SK-N-SH (cell line): ENCODE results near the gene SHTN1. TPM values are rescaled to one million over a fixed set of nuclear protein-coding genes. Genes with fewer than 3 reads are reported as not detected.

Experiments used
- CTCF ChIA-PET: fragments of 300-600, 350-600 bp; formaldehyde crosslinking; extraction: SDS; loops from one replicate; lab custom pipeline; 2021; lab: Yijun Ruan, JAX
- POLR2A ChIA-PET: fragments of 350-600 bp; sonication (Branson Sonifier 250); formaldehyde crosslinking; extraction: SDS; loops from one replicate; lab custom pipeline; 2020; ENCODE audit warnings: antibody characterized with exemption, inconsistent platforms; lab: Yijun Ruan, JAX
- DNase-seq: peaks from one replicate; pipeline ENCODE4 v3.0.0; 2012
- H2AFZ ChIP-seq: fragments of 200-600 bp; sonication (generic); 2 replicates; pipeline ENCODE4 v1.8.1; 2016; ENCODE audit warnings: antibody characterized with exemption, mild to moderate bottlenecking, low read depth
- H3F3A ChIP-seq: fragments of 200-600 bp; sonication (generic); replicated peaks from 2 replicates; pipeline ENCODE3; 2016; ENCODE audit warnings: antibody characterized with exemption, mild to moderate bottlenecking; ENCODE audit not compliant: insufficient read depth
- H3K27ac ChIP-seq, 2 experiments: fragments of 200-500 bp in 1 of 2; fragments of 200-600 bp in 1 of 2; sonication (Bioruptor generic) in 1 of 2; sonication (generic), shearing (Covaris generic) in 1 of 2; 2 replicates each; pipeline versions ENCODE4 v1.5.1 to v1.6.1; 2014 to 2016; ENCODE audit warnings: low read depth in 2 of 2, inconsistent platforms in 1 of 2, low read length in 1 of 2, mild to moderate bottlenecking in 1 of 2, mixed read lengths in 1 of 2
- H3K27me3 ChIP-seq: fragments of 200-600 bp; sonication (generic), shearing (Covaris generic); 2 replicates; pipeline ENCODE4 v1.6.1; 2016; ENCODE audit warnings: mixed run types; ENCODE audit not compliant: insufficient read depth
- H3K36me3 ChIP-seq, 2 experiments: fragments of 200-500 bp in 1 of 2; fragments of 200-600 bp in 1 of 2; sonication (Bioruptor generic) in 1 of 2; sonication (generic) in 1 of 2; replicated peaks in 1 of 2; 2 replicates each; pipeline versions ENCODE3 to v1.5.1; 2014 to 2016; ENCODE audit warnings: low read length in 1 of 2, mild to moderate bottlenecking in 1 of 2; ENCODE audit not compliant: insufficient read depth in 2 of 2, control insufficient read depth in 1 of 2
- H3K4me1 ChIP-seq, 2 experiments: fragments of 200-500 bp in 1 of 2; fragments of 200-600 bp in 1 of 2; sonication (Bioruptor generic) in 1 of 2; sonication (generic), shearing (Covaris generic) in 1 of 2; 2 replicates each; pipeline versions ENCODE4 v1.5.1 to v1.6.1; 2014 to 2016; ENCODE audit warnings: low read depth in 1 of 2, low read length in 1 of 2, mixed run types in 1 of 2; ENCODE audit not compliant: insufficient read depth in 2 of 2, control insufficient read depth in 1 of 2
- H3K4me2 ChIP-seq: fragments of 200-600 bp; sonication (generic), shearing (Covaris generic); 2 replicates; pipeline ENCODE4 v1.6.1; 2017; ENCODE audit warnings: mixed run types
- H3K4me3 ChIP-seq, 2 experiments: fragments of 200-500 bp in 1 of 2; fragments of 200-600 bp in 1 of 2; sonication (Bioruptor generic) in 1 of 2; sonication (generic), shearing (Covaris generic) in 1 of 2; 2 replicates each; pipeline versions ENCODE4 v1.5.1 to v1.8.1; 2014 to 2016; ENCODE audit warnings: low read depth in 2 of 2, inconsistent platforms in 1 of 2, low read length in 1 of 2, mild to moderate bottlenecking in 1 of 2, mixed read lengths in 1 of 2, moderate library complexity in 1 of 2
- H3K79me2 ChIP-seq: fragments of 200-600 bp; sonication (generic); 2 replicates; pipeline ENCODE4 v1.8.1; 2017; ENCODE audit warnings: mild to moderate bottlenecking; ENCODE audit not compliant: insufficient read depth
- H3K9ac ChIP-seq: fragments of 200-600 bp; sonication (generic); 2 replicates; pipeline ENCODE4 v1.6.1; 2017; ENCODE audit warnings: mixed run types
- H3K9me2 ChIP-seq: fragments of 200-600 bp; sonication (generic); 2 replicates; pipeline ENCODE4 v1.6.1; 2017; ENCODE audit warnings: mixed run types
- H3K9me3 ChIP-seq: fragments of 200-600 bp; sonication (generic); 2 replicates; pipeline ENCODE4 v1.6.1; 2017; ENCODE audit warnings: mixed run types, mild to moderate bottlenecking, moderate library complexity
- H4K20me1 ChIP-seq: fragments of 200-600 bp; sonication (generic); 2 replicates; pipeline ENCODE4 v1.6.1; 2017; ENCODE audit warnings: mild to moderate bottlenecking, mixed run types; ENCODE audit not compliant: insufficient read depth
- FOSL2 ChIP-seq: IDR thresholded peaks from 2 replicates; pipeline ENCODE4 v1.4.0; 2012; ENCODE audit warnings: low read depth, mild to moderate bottlenecking, moderate library complexity, borderline replicate concordance
- FOXM1 ChIP-seq: IDR thresholded peaks from 2 replicates; pipeline ENCODE4 v1.4.0; 2012; ENCODE audit warnings: low read depth, mild to moderate bottlenecking
- GATA2 ChIP-seq: sonication (generic); formaldehyde crosslinking; IDR thresholded peaks from 2 replicates; pipeline ENCODE4 v1.5.0; 2020; ENCODE audit warnings: mild to moderate bottlenecking, missing genetic modification reagents
- SIN3A ChIP-seq: IDR thresholded peaks from 2 replicates; pipeline ENCODE4 v1.6.1; 2012; ENCODE audit warnings: low read depth, mild to moderate bottlenecking, low read length, moderate library complexity, borderline replicate concordance
- WGBS: methylation state at CpG from one replicate; pipeline ENCODE4 v1.1.6; 2017; ENCODE audit warnings: low lambda C conversion rate; 5-methylcytosine and 5-hydroxymethylcytosine counted together
- polyA plus RNA-seq, 3 experiments: library from polyadenylated mRNA; depleted of rRNA; stranded (reverse); fragments of >200 nt; gene quantifications; 2 replicates each; pipeline ENCODE4 v1.2.3, GENCODE V29; 2012
- TF ChIP-seq, protein P1 (sequence below): IDR thresholded peaks from 2 replicates; pipeline ENCODE4 v1.6.1; 2012; ENCODE audit warnings: mild to moderate bottlenecking, low read depth, low read length, moderate library complexity
- TF ChIP-seq, protein P2 (sequence below): IDR thresholded peaks from 2 replicates; pipeline ENCODE4; 2012
- TF ChIP-seq, protein P3 (sequence below): fragments of 150-350 bp; IDR thresholded peaks from 2 replicates; pipeline ENCODE4 v1.6.1; 2016; ENCODE audit warnings: mild to moderate bottlenecking, low read depth, low read length
- TF ChIP-seq, protein P4 (sequence below): IDR thresholded peaks from 2 replicates; pipeline ENCODE4 v1.4.0; 2012; ENCODE audit warnings: low read depth, borderline replicate concordance

SHTN1 gene
- polyA plus RNA-seq, 1 of the 3 experiments (the other 2 are of a cell fraction), result 5.2 TPM

DNA sequence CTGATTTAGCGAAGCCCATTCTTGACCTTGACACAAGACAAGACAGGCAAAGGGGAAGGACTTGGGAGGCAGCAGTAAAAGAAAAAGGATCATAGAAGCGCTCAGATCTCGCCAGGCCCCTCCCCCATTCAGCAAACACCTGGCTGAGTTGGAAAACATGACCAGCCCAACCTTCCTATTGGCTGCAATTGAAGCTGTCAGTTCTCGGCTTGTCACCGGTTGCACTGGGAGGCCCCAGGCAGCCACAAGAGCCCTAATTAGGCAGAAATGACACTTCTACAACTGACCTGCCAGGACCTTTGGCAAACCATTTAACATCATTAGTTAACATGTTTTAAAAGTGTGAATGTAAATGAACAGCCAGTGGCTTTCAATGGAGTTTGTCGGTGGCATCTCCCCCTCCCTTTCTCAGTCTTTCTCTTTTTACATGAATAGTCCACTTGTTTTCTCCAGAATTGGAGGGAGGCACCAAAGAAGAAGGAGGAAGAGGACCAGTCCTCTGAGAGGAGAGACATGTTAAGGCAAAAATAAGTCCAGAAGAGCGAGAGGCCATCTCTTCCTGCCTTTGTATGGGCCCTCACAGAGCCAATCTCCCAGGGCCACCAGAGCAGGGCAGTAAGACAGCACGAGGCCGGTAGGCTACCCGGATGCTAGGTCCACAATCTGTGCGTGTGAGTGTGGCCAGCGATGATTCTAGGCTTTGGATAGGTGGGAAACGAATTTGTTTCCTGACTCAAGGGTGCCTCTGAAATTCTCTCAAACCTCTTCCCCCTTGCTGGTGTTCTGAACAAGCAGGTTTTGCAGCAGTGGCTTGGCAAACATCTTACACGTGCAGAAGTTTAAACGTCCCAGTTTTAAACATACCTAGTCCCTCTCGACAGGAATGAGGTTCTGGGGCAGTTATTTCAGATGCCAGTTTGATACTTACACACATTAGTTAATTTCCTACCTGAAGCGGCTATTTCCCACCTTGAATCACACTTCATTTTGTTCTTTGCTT is 170.7 kb downstream of the SHTN1 start:
- no peak overlapping the region for H2AFZ ChIP-seq
- H3F3A ChIP-seq, result no peaks in the 10 kb centered on the region
- TF ChIP-seq, protein P1, sequence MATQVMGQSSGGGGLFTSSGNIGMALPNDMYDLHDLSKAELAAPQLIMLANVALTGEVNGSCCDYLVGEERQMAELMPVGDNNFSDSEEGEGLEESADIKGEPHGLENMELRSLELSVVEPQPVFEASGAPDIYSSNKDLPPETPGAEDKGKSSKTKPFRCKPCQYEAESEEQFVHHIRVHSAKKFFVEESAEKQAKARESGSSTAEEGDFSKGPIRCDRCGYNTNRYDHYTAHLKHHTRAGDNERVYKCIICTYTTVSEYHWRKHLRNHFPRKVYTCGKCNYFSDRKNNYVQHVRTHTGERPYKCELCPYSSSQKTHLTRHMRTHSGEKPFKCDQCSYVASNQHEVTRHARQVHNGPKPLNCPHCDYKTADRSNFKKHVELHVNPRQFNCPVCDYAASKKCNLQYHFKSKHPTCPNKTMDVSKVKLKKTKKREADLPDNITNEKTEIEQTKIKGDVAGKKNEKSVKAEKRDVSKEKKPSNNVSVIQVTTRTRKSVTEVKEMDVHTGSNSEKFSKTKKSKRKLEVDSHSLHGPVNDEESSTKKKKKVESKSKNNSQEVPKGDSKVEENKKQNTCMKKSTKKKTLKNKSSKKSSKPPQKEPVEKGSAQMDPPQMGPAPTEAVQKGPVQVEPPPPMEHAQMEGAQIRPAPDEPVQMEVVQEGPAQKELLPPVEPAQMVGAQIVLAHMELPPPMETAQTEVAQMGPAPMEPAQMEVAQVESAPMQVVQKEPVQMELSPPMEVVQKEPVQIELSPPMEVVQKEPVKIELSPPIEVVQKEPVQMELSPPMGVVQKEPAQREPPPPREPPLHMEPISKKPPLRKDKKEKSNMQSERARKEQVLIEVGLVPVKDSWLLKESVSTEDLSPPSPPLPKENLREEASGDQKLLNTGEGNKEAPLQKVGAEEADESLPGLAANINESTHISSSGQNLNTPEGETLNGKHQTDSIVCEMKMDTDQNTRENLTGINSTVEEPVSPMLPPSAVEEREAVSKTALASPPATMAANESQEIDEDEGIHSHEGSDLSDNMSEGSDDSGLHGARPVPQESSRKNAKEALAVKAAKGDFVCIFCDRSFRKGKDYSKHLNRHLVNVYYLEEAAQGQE, result no peak
- TF ChIP-seq FOSL2 (no peak), FOXM1 (no peak), GATA2 (CRISPR knock-in tag) (no peak), SIN3A (no peak)
- TF ChIP-seq, protein P2, sequence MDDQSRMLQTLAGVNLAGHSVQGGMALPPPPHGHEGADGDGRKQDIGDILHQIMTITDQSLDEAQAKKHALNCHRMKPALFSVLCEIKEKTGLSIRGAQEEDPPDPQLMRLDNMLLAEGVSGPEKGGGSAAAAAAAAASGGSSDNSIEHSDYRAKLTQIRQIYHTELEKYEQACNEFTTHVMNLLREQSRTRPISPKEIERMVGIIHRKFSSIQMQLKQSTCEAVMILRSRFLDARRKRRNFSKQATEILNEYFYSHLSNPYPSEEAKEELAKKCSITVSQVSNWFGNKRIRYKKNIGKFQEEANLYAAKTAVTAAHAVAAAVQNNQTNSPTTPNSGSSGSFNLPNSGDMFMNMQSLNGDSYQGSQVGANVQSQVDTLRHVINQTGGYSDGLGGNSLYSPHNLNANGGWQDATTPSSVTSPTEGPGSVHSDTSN, result no peak
- TF ChIP-seq, protein P3, sequence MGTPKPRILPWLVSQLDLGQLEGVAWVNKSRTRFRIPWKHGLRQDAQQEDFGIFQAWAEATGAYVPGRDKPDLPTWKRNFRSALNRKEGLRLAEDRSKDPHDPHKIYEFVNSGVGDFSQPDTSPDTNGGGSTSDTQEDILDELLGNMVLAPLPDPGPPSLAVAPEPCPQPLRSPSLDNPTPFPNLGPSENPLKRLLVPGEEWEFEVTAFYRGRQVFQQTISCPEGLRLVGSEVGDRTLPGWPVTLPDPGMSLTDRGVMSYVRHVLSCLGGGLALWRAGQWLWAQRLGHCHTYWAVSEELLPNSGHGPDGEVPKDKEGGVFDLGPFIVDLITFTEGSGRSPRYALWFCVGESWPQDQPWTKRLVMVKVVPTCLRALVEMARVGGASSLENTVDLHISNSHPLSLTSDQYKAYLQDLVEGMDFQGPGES, result no peak
- TF ChIP-seq, protein P4, sequence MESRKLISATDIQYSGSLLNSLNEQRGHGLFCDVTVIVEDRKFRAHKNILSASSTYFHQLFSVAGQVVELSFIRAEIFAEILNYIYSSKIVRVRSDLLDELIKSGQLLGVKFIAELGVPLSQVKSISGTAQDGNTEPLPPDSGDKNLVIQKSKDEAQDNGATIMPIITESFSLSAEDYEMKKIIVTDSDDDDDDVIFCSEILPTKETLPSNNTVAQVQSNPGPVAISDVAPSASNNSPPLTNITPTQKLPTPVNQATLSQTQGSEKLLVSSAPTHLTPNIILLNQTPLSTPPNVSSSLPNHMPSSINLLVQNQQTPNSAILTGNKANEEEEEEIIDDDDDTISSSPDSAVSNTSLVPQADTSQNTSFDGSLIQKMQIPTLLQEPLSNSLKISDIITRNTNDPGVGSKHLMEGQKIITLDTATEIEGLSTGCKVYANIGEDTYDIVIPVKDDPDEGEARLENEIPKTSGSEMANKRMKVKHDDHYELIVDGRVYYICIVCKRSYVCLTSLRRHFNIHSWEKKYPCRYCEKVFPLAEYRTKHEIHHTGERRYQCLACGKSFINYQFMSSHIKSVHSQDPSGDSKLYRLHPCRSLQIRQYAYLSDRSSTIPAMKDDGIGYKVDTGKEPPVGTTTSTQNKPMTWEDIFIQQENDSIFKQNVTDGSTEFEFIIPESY, result no peak
- H3K79me2 ChIP-seq, result no peaks in the 10 kb centered on the region
- H3K4me3 ChIP-seq, result no peak overlapping the region
- no peaks in the 10 kb centered on the region for H3K36me3 ChIP-seq
- 88% methylated on average over 16 of the region's 17 CpGs for WGBS
- no peak for DNase-seq
- ChIA-PET CTCF (interaction anchor here (0.7 to 5.5 kb wide), 4 partner anchors 19 to 340 kb away, joined by 3 to 54 read pairs (median 3); no protein-coding TSS in a partner anchor), POLR2A (no interaction called here)
- no peak overlapping the region for H3K9ac ChIP-seq
- H3K4me2 ChIP-seq, result no peak overlapping the region
- H3K9me3 ChIP-seq, result no peaks in the 10 kb centered on the region
- H4K20me1 ChIP-seq, result no peaks in the 10 kb centered on the region
- H3K4me1 ChIP-seq, result no peaks in the 10 kb centered on the region
- H3K27me3 ChIP-seq, result no peaks in the 10 kb centered on the region; the same call in 1 of the 2 replicates
- H3K27ac ChIP-seq, result no peak overlapping the region
- H3K9me2 ChIP-seq, result no peaks in the 10 kb centered on the region
